ENCODE data around the gene RABGAP1. TPM values are rescaled to one million over a fixed set of nuclear protein-coding genes. Genes with fewer than 3 reads are reported as not detected.

RABGAP1 gene
- polyA plus RNA-seq, 5 donors, result 58.5 to 89.0 (median 77.3) TPM

- DNase-seq, result no peak
Measured at GRCh38 chr9:123007269-123007668, 66.4 kb downstream of the RABGAP1 start.

- DNase-seq, result no peak
Measured at GRCh38 chr9:123008909-123009308, 68.1 kb downstream of the RABGAP1 start.

- no peak for DNase-seq
Measured at GRCh38 chr9:123011380-123011779, 70.6 kb downstream of the RABGAP1 start.

- no peak for DNase-seq
Measured at GRCh38 chr9:123011878-123012528, 71.2 kb downstream of the RABGAP1 start.

- no peak for DNase-seq
Measured at GRCh38 chr9:123016631-123017030, 75.8 kb downstream of the RABGAP1 start.

GRCh38 chr9:123020796-123021195 is 80.0 kb downstream of the RABGAP1 start:
- DNase-seq, result no peak

- no peak for DNase-seq
Measured at GRCh38 chr9:123026425-123026824, 85.6 kb downstream of the RABGAP1 start.

GRCh38 chr9:123027517-123027916 is 86.7 kb downstream of the RABGAP1 start:
- DNase-seq, result no peak

GRCh38 chr9:123028136-123028535 is 87.3 kb downstream of the RABGAP1 start:
- DNase-seq, result no peak

- DNase-seq, result no peak
Measured at GRCh38 chr9:123028973-123029372, 88.2 kb downstream of the RABGAP1 start.

- no peak for DNase-seq
Measured at GRCh38 chr9:123031963-123032362, 91.1 kb downstream of the RABGAP1 start.

GRCh38 chr9:123033352-123033751 is 92.5 kb downstream of the RABGAP1 start, which contains the start of gene GPR21:
Gene GPR21 (plus strand): TSS chr9:123033667. CDS start chr9:123034567, 900 bp downstream.
- no peak for DNase-seq

GRCh38 chr9:123033864-123034601 is 93.2 kb downstream of the RABGAP1 start:
- no peak for DNase-seq

- no peak for DNase-seq
Measured at GRCh38 chr9:123034881-123035510, 94.2 kb downstream of the RABGAP1 start.

GRCh38 chr9:123035791-123036190 is 95.0 kb downstream of the RABGAP1 start:
- DNase-seq, result no peak

- DNase-seq, result no peak
Measured at GRCh38 chr9:123036893-123037545, 96.2 kb downstream of the RABGAP1 start.

- no peak for DNase-seq
Measured at GRCh38 chr9:123039617-123040219, 98.9 kb downstream of the RABGAP1 start.

GRCh38 chr9:123040801-123041200 is 100.0 kb downstream of the RABGAP1 start:
- no peak for DNase-seq

- DNase-seq, result no peak
Measured at GRCh38 chr9:123041489-123041888, 100.7 kb downstream of the RABGAP1 start.

- no peak for DNase-seq
Measured at GRCh38 chr9:123043081-123043939, 102.5 kb downstream of the RABGAP1 start.

- peak; percentile 53 to 68 for DNase-seq
Measured at GRCh38 chr9:123044586-123044985, 103.8 kb downstream of the RABGAP1 start.

Data from right lung (tissue), 5 donors.